HepG2 (cell line): ENCODE results near the gene CCDC97. TPM values are rescaled to one million over a fixed set of nuclear protein-coding genes. Genes with fewer than 3 reads are reported as not detected.

Source experiments
- ATF7-NPFF ChIP-seq: sonication (generic); formaldehyde crosslinking; IDR thresholded peaks from 2 replicates; pipeline ENCODE4 v1.8.1; 2023; ENCODE audit warnings: mild to moderate bottlenecking, low read depth, missing genetic modification reagents, moderate library complexity
- CCAR2 ChIP-seq: fragments of 200-400 bp; formaldehyde crosslinking; optimal IDR thresholded peaks from 2 replicates; pipeline ENCODE3; 2018; ENCODE audit warnings: low read depth, mild to moderate bottlenecking, low read length, moderate library complexity
- GABPA ChIP-seq, 2 experiments: IDR thresholded peaks; 2 replicates each; pipeline ENCODE4 v1.6.1; 2011 to 2016; ENCODE audit warnings: low read depth in 2 of 2, low read length in 1 of 2, missing biosample characterization in 1 of 2, missing genetic modification characterization in 1 of 2
- GZF1 ChIP-seq: sonication (generic); formaldehyde crosslinking; IDR thresholded peaks from 2 replicates; pipeline ENCODE4 v1.5.1; 2020; ENCODE audit warnings: mild to moderate bottlenecking, missing genetic modification reagents
- KLF16 ChIP-seq, 2 experiments: sonication (generic) in 1 of 2; formaldehyde crosslinking in 1 of 2; IDR thresholded peaks; 2 replicates each; pipeline versions ENCODE4 v1.6.1 to v1.8.0; 2016 to 2023; ENCODE audit warnings: missing genetic modification reagents in 2 of 2, missing compliant biosample characterization in 1 of 2
- MXD4 ChIP-seq: IDR thresholded peaks from 2 replicates; pipeline ENCODE4 v1.6.1; 2016; ENCODE audit warnings: mild to moderate bottlenecking, missing biosample characterization, missing genetic modification reagents
- NCOA1 ChIP-seq: sonication (generic); formaldehyde crosslinking; IDR thresholded peaks from 2 replicates; pipeline ENCODE4 v1.9.0; 2021; ENCODE audit warnings: missing genetic modification reagents
- RAD21 ChIP-seq: fragments of 450-650 bp; formaldehyde crosslinking; IDR thresholded peaks from 2 replicates; pipeline ENCODE4 v1.5.0; 2020; ENCODE audit warnings: mild to moderate bottlenecking
- REL ChIP-seq: sonication (generic); formaldehyde crosslinking; conservative IDR thresholded peaks from 2 replicates; pipeline ENCODE4 v1.8.0; 2022; ENCODE audit warnings: mild to moderate bottlenecking, missing genetic modification reagents, moderate library complexity
- TBX2 ChIP-seq: sonication (generic); formaldehyde crosslinking; IDR thresholded peaks from 2 replicates; pipeline ENCODE4 v1.5.0; 2020; ENCODE audit warnings: missing genetic modification reagents, mild to moderate bottlenecking, borderline replicate concordance
- ZNF30 ChIP-seq: sonication (generic); formaldehyde crosslinking; IDR thresholded peaks from 2 replicates; pipeline ENCODE4 v1.5.0; 2020; ENCODE audit warnings: mild to moderate bottlenecking, missing genetic modification reagents
- ZNF451 ChIP-seq: sonication (generic); formaldehyde crosslinking; IDR thresholded peaks from 2 replicates; pipeline ENCODE4 v1.5.0; 2020; ENCODE audit warnings: mild to moderate bottlenecking, missing genetic modification reagents
- ZSCAN21 ChIP-seq: sonication (generic); formaldehyde crosslinking; IDR thresholded peaks from 2 replicates; pipeline ENCODE4 v1.8.0; 2022; ENCODE audit warnings: mild to moderate bottlenecking, missing genetic modification reagents, moderate library complexity, borderline replicate concordance
- polyA plus RNA-seq, 8 experiments: library from polyadenylated mRNA; depleted of rRNA in 3 of 8; stranded (reverse) in 7 of 8; unstranded in 1 of 8; fragments of >200 nt; fragmentation: Illumina TruSeq in 4 of 8; extraction: Trizol in 4 of 8; gene quantifications; 2 replicates each; pipeline versions ENCODE4 v1.2.1 to v1.2.3, GENCODE V29; 2011 to 2016; ENCODE audit warnings: low read depth in 4 of 8, missing spikeins in 1 of 8, mixed read lengths in 1 of 8; ENCODE audit not compliant: insufficient read depth in 1 of 8
- total RNA-seq, 5 experiments: library from RNA; depleted of rRNA; stranded (reverse); fragments of >200 nt; fragmentation: Illumina TruSeq; extraction: Trizol; gene quantifications; 2 replicates each; pipeline ENCODE4 v1.2.3, GENCODE V29; 2016; ENCODE audit warnings: low read depth in 1 of 5
- TF ChIP-seq, protein P1 (sequence below), 2 experiments: sonication (generic) in 1 of 2; formaldehyde crosslinking in 1 of 2; IDR thresholded peaks; 2 replicates each; pipeline versions ENCODE4 v1.6.1 to v1.9.0; 2014 to 2022; ENCODE audit warnings: antibody characterized with exemption in 1 of 2, borderline replicate concordance in 1 of 2, inconsistent platforms in 1 of 2, low read depth in 1 of 2, missing genetic modification reagents in 1 of 2
- TF ChIP-seq, protein P2 (sequence below): IDR thresholded peaks from 2 replicates; pipeline ENCODE4 v1.6.1; 2016
- TF ChIP-seq, protein P3 (sequence below): sonication (generic); formaldehyde crosslinking; IDR thresholded peaks from 2 replicates; pipeline ENCODE4 v1.4.0; 2020; ENCODE audit warnings: missing genetic modification reagents

Gene CCDC97
- total and polyA plus RNA-seq, 2 of the 13 experiments (the other 11 are each of a cell fraction or from before 2014, with no cell fraction given), result 6.2 to 7.3 TPM

DNA sequence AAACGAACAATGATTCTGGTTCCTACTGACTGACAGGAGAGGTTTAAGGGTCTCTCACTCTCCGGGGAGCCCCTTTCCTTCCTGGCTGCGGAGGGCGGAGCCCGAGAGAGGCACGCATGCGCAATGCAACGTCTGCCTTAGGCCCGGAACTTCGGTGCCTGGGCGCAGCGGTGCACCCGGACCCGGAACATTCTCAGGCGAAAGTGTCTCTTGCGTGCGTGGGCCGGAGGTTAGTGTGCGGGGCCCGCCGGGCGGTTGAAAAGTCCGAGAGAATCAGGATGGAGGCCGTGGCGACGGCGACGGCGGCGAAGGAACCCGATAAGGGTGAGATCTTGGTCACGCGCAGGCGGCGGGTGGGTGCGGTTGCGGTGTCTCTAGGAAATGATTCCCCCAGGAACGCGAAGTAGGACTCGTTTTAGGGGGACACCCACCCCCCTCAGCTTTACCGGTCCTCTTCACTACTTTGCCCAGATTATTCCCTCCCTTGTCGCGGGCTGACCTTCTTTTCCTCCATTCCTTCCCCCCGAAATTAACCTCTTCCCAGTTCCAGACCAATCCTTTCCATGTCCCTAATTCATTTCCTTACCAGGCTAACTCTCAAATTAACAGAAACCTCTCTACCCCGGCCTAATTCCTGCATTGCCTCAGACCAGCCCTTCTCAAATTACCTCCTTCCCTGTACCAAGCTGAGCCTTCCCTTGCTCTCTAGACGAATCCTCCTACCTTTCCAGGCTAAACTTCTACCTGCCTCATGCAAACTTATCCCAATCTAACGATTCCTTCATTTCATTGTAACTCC is at the start of gene CCDC97 (continued):
- TF ChIP-seq, protein P1, sequence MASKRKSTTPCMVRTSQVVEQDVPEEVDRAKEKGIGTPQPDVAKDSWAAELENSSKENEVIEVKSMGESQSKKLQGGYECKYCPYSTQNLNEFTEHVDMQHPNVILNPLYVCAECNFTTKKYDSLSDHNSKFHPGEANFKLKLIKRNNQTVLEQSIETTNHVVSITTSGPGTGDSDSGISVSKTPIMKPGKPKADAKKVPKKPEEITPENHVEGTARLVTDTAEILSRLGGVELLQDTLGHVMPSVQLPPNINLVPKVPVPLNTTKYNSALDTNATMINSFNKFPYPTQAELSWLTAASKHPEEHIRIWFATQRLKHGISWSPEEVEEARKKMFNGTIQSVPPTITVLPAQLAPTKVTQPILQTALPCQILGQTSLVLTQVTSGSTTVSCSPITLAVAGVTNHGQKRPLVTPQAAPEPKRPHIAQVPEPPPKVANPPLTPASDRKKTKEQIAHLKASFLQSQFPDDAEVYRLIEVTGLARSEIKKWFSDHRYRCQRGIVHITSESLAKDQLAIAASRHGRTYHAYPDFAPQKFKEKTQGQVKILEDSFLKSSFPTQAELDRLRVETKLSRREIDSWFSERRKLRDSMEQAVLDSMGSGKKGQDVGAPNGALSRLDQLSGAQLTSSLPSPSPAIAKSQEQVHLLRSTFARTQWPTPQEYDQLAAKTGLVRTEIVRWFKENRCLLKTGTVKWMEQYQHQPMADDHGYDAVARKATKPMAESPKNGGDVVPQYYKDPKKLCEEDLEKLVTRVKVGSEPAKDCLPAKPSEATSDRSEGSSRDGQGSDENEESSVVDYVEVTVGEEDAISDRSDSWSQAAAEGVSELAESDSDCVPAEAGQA (IDR thresholded peaks at IDR 0.05; ENCODE audit: low read depth), result no peak
- TF ChIP-seq, protein P1 (CRISPR knock-in tag; IDR thresholded peaks at IDR 0.05; ENCODE audit: borderline replicate concordance), result 0 out of 2 replicates have a peak, but pooled peaks have one; percentile 49
- TF ChIP-seq GABPA (IDR thresholded peaks at IDR 0.05; ENCODE audit: low read depth, low read length), result peak; percentile 65
- TF ChIP-seq GABPA (CRISPR knock-in tag; IDR thresholded peaks at IDR 0.05; ENCODE audit: low read depth), result peak; percentile 90
- 0 out of 2 replicates have a peak, but pooled peaks have one; percentile 59 for TF ChIP-seq GZF1 (CRISPR knock-in tag)
- TF ChIP-seq ZSCAN21 (CRISPR knock-in tag), result peak; percentile 70
- TF ChIP-seq REL (CRISPR knock-in tag), result 0 out of 2 replicates have a peak, but pooled peaks have one; percentile 57
- 0 out of 2 replicates have a peak, but pooled peaks have one; percentile 31 for TF ChIP-seq ZNF451 (CRISPR knock-in tag)
- TF ChIP-seq RAD21 (CRISPR knock-in tag), result peak; percentile 24; the same call in 1 of the 2 replicates
- peak; percentile 82 for TF ChIP-seq TBX2 (CRISPR knock-in tag)
- peak; percentile 76; the same call in 1 of the 2 replicates for TF ChIP-seq MXD4 (CRISPR knock-in tag)
- TF ChIP-seq, protein P2, sequence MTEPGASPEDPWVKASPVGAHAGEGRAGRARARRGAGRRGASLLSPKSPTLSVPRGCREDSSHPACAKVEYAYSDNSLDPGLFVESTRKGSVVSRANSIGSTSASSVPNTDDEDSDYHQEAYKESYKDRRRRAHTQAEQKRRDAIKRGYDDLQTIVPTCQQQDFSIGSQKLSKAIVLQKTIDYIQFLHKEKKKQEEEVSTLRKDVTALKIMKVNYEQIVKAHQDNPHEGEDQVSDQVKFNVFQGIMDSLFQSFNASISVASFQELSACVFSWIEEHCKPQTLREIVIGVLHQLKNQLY (CRISPR knock-in tag), result peak; percentile 41
- TF ChIP-seq ZNF30 (CRISPR knock-in tag), result no peak
- TF ChIP-seq NCOA1 (CRISPR knock-in tag), result 0 out of 2 replicates have a peak, but pooled peaks have one; percentile 23
- TF ChIP-seq CCAR2, result no peak
- peak in 1 of 2 experiments; percentile 91; a peak in 2 of 4 replicates for TF ChIP-seq KLF16 (CRISPR knock-in tag; IDR thresholded peaks at IDR 0.05)
- TF ChIP-seq, protein P3, sequence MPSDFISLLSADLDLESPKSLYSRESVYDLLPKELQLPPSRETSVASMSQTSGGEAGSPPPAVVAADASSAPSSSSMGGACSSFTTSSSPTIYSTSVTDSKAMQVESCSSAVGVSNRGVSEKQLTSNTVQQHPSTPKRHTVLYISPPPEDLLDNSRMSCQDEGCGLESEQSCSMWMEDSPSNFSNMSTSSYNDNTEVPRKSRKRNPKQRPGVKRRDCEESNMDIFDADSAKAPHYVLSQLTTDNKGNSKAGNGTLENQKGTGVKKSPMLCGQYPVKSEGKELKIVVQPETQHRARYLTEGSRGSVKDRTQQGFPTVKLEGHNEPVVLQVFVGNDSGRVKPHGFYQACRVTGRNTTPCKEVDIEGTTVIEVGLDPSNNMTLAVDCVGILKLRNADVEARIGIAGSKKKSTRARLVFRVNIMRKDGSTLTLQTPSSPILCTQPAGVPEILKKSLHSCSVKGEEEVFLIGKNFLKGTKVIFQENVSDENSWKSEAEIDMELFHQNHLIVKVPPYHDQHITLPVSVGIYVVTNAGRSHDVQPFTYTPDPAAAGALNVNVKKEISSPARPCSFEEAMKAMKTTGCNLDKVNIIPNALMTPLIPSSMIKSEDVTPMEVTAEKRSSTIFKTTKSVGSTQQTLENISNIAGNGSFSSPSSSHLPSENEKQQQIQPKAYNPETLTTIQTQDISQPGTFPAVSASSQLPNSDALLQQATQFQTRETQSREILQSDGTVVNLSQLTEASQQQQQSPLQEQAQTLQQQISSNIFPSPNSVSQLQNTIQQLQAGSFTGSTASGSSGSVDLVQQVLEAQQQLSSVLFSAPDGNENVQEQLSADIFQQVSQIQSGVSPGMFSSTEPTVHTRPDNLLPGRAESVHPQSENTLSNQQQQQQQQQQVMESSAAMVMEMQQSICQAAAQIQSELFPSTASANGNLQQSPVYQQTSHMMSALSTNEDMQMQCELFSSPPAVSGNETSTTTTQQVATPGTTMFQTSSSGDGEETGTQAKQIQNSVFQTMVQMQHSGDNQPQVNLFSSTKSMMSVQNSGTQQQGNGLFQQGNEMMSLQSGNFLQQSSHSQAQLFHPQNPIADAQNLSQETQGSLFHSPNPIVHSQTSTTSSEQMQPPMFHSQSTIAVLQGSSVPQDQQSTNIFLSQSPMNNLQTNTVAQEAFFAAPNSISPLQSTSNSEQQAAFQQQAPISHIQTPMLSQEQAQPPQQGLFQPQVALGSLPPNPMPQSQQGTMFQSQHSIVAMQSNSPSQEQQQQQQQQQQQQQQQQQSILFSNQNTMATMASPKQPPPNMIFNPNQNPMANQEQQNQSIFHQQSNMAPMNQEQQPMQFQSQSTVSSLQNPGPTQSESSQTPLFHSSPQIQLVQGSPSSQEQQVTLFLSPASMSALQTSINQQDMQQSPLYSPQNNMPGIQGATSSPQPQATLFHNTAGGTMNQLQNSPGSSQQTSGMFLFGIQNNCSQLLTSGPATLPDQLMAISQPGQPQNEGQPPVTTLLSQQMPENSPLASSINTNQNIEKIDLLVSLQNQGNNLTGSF (CRISPR knock-in tag), result peak; percentile 28; the same call in 1 of the 2 replicates
- peak; percentile 63; the same call in 1 of the 2 replicates for TF ChIP-seq ATF7-NPFF (CRISPR knock-in tag)
